CD4-positive, alpha-beta T cell (primary cell): ENCODE results near the gene HYAL1. TPM values are rescaled to one million over a fixed set of nuclear protein-coding genes. Genes with fewer than 3 reads are reported as not detected.
"Not testable (repeated sequence)": the region's sequence is repeated elsewhere in the genome, so short reads cannot be mapped to it uniquely, and the experiment has no call there.

ENCODE experiments used
- ATAC-seq: fragments of 200-7000 bp; cut with Tn5 transposase; one replicate; pipeline ENCODE4 v1.10.0; 2022; ENCODE audit warnings: mild to moderate bottlenecking; ENCODE audit not compliant: poor library complexity
- CTCF ChIA-PET: fragments of 350-600 bp; sonication (Branson Sonifier 250); formaldehyde crosslinking; loops from one replicate; lab custom pipeline; 2021; ENCODE audit warnings: antibody characterized with exemption, inconsistent platforms; lab: Charles Lee
- POLR2A ChIA-PET: fragments of 350-600 bp; sonication (Branson Sonifier 250); formaldehyde crosslinking; loops from one replicate; lab custom pipeline; 2021; ENCODE audit warnings: antibody characterized with exemption, inconsistent platforms; lab: Charles Lee
- DNase-seq, 14 experiments: peaks; one replicate each; pipeline ENCODE4 v3.0.0-alpha.2; 2013 to 2020; ENCODE audit warnings: mixed read lengths in 2 of 14
- H3K27ac ChIP-seq, 2 donors: one replicate each; pipeline versions ENCODE4 v1.5.1 to v1.7.0; 2013; ENCODE audit warnings: low read length in 2 of 2, low read depth in 1 of 2, mild to moderate bottlenecking in 1 of 2
- H3K27me3 ChIP-seq, 2 experiments: 1 replicate in 1 of 2; 2 replicates in 1 of 2; pipeline versions ENCODE4 v1.6.1 to v1.7.0; 2013; ENCODE audit warnings: low read length in 2 of 2, control low read depth in 1 of 2, mild to moderate bottlenecking in 1 of 2, moderate library complexity in 1 of 2; ENCODE audit not compliant: insufficient read depth in 2 of 2, control insufficient read depth in 1 of 2
- H3K36me3 ChIP-seq: one replicate; pipeline ENCODE4 v1.6.1; 2013; ENCODE audit warnings: low read length, control low read depth; ENCODE audit not compliant: insufficient read depth
- H3K4me1 ChIP-seq: one replicate; pipeline ENCODE4 v1.6.1; 2013; ENCODE audit warnings: low read length, control low read depth; ENCODE audit not compliant: insufficient read depth
- H3K4me3 ChIP-seq: one replicate; pipeline ENCODE4 v1.5.1; 2013; ENCODE audit warnings: mild to moderate bottlenecking, low read length, moderate library complexity
- H3K9me3 ChIP-seq, 2 experiments: 1 replicate in 1 of 2; 2 replicates in 1 of 2; pipeline versions ENCODE4 v1.6.1 to v1.7.0; 2013; ENCODE audit warnings: low read length in 2 of 2, mild to moderate bottlenecking in 2 of 2, control low read depth in 1 of 2, moderate library complexity in 1 of 2; ENCODE audit not compliant: control insufficient read depth in 1 of 2, insufficient read depth in 1 of 2
- H3K27ac Mint-ChIP-seq: one replicate; pipeline ENCODE4 v1.8.0; 2020; ENCODE audit warnings: mixed read lengths
- H3K27me3 Mint-ChIP-seq: one replicate; pipeline ENCODE4 v1.8.0; 2021; ENCODE audit warnings: mixed read lengths
- H3K36me3 Mint-ChIP-seq: one replicate; pipeline ENCODE4 v1.8.0; 2021; ENCODE audit warnings: low read depth, mixed read lengths
- H3K4me1 Mint-ChIP-seq: one replicate; pipeline ENCODE4 v1.8.0; 2021; ENCODE audit warnings: low read depth, mixed read lengths
- H3K4me3 Mint-ChIP-seq: one replicate; pipeline ENCODE4 v1.8.0; 2020; ENCODE audit warnings: mild to moderate bottlenecking, mixed read lengths
- H3K9me3 Mint-ChIP-seq: one replicate; pipeline ENCODE4 v1.8.0; 2020; ENCODE audit warnings: mixed read lengths
- CTCF ChIP-seq: fragments of 200-600 bp; IDR thresholded peaks from one replicate; pipeline ENCODE4 v1.8.0; 2022; ENCODE audit warnings: antibody characterized with exemption, mild to moderate bottlenecking
- intact Hi-C, 2 experiments: fragments of 100-400 bp; cut with DNase I in 1 of 2; cut with micrococcal nuclease in 1 of 2; formaldehyde crosslinking; loops; one replicate each; pipeline versions ENCODE4 v1.15.1 to v1.9.0; 2023 to 2025; cut with DNase I, micrococcal nuclease
- total RNA-seq, 174 experiments: library from RNA in 2 of 174; stranded (reverse) in 2 of 174; gene quantifications; one replicate each; pipeline ENCODE4 v1.2.3 and lab custom pipeline; 2021 to 2026

Gene HYAL1
- total RNA-seq, 2 experiments from 2014 or later: 0.38 TPM; not detected in 1

- ChIA-PET POLR2A (interaction anchor here (0.9 kb wide), 1 partner anchor 28 kb away, joined by 3 read pairs; no protein-coding TSS in a partner anchor), CTCF (interaction anchor here (1.2 to 2.6 kb wide), 5 partner anchors 9 to 80 kb away, joined by 3 to 11 read pairs (median 4); no protein-coding TSS in a partner anchor)
- Histone ChIP-seq H3K36me3 (no peaks in the 10 kb centered on the region), H3K9me3 (peaks cover 0 to 17% of the 10 kb centered on the region in 2 experiments), H3K27me3 (peaks cover 37 to 45% of the 10 kb centered on the region in 2 experiments), H3K27ac (no peak overlapping the region), H3K4me1 (peaks cover 40% of the 10 kb centered on the region), H3K4me3 (no peak overlapping the region)
- Mint-ChIP-seq H3K27me3 (peaks cover 50% of the 10 kb centered on the region), H3K27ac (no peak overlapping the region), H3K4me3 (no peak overlapping the region), H3K9me3 (no peaks in the 10 kb centered on the region), H3K4me1 (peaks cover 30% of the 10 kb centered on the region), H3K36me3 (no peaks in the 10 kb centered on the region)
- intact Hi-C loops: loop anchor here (1.0 to 10.0 kb wide), 3 partner anchors 50 to 270 kb away; no protein-coding TSS in a partner anchor
- DNase-seq (peak; percentile 36 to 87 (median 66)), ATAC-seq (peak; percentile 62)
- TF ChIP-seq CTCF: peak; percentile 75
These were observed 28.8 kb downstream of the HYAL1 start for GRCh38 chr3:50274371-50275104.

- Histone ChIP-seq H3K27me3 (peaks cover 35 to 45% of the 10 kb centered on the region in 2 experiments), H3K4me1 (peaks cover 40% of the 10 kb centered on the region), H3K9me3 (peaks cover 0 to 17% of the 10 kb centered on the region in 2 experiments), H3K4me3 (no peak overlapping the region), H3K36me3 (no peaks in the 10 kb centered on the region), H3K27ac (no peak overlapping the region)
- DNase-seq (no peak), ATAC-seq (no peak)
- ChIA-PET CTCF (no interaction called here), POLR2A (no interaction called here)
- no peak for TF ChIP-seq CTCF
- Mint-ChIP-seq H3K27ac (no peak overlapping the region), H3K4me3 (no peak overlapping the region), H3K27me3 (peaks cover 52% of the 10 kb centered on the region), H3K4me1 (peaks cover 30% of the 10 kb centered on the region), H3K9me3 (no peaks in the 10 kb centered on the region), H3K36me3 (no peaks in the 10 kb centered on the region)
- intact Hi-C loops: loop anchor here (1.0 to 10.0 kb wide), 7 partner anchors 27 to 271 kb away; no protein-coding TSS in a partner anchor
These were observed 29.7 kb downstream of the HYAL1 start for GRCh38 chr3:50273689-50274065.

- Mint-ChIP-seq H3K4me3 (peak overlapping the region; percentile 48), H3K4me1 (peaks cover 30% of the 10 kb centered on the region), H3K27ac (no peak overlapping the region), H3K9me3 (no peaks in the 10 kb centered on the region), H3K36me3 (no peaks in the 10 kb centered on the region), H3K27me3 (peaks cover 52% of the 10 kb centered on the region)
- H3K9me3 ChIP-seq: peaks cover 0 to 17% of the 10 kb centered on the region in 2 experiments
- peaks cover 35 to 45% of the 10 kb centered on the region in 2 experiments for H3K27me3 ChIP-seq
- no peaks in the 10 kb centered on the region for H3K36me3 ChIP-seq
- ChIA-PET POLR2A (no interaction called here), CTCF (interaction anchor here (0.9 kb wide), 1 partner anchor 78 kb away, joined by 3 read pairs; no protein-coding TSS in a partner anchor)
- no peak overlapping the region for H3K27ac ChIP-seq
- intact Hi-C loops: loop anchor here (1.0 to 10.0 kb wide), 6 partner anchors 26 to 272 kb away; no protein-coding TSS in a partner anchor
- H3K4me1 ChIP-seq: peaks cover 40% of the 10 kb centered on the region
- ATAC-seq (peak; percentile 78), DNase-seq (peak; percentile 70 to 92 (median 84))
- peak; percentile 92 for TF ChIP-seq CTCF
- peak overlapping the region; percentile 6 for H3K4me3 ChIP-seq
These were observed 30.3 kb downstream of the HYAL1 start for GRCh38 chr3:50272911-50273688.

GRCh38 chr3:50272538-50272910 is 30.9 kb downstream of the HYAL1 start:
- H3K4me3 Mint-ChIP-seq, H3K27ac Mint-ChIP-seq, H3K36me3 ChIP-seq, H3K27ac ChIP-seq, ATAC-seq, DNase-seq, H3K4me3 ChIP-seq, POLR2A ChIA-PET, H3K36me3 Mint-ChIP-seq, H3K9me3 Mint-ChIP-seq: not testable (repeated sequence)
- Histone ChIP-seq H3K9me3 (peaks cover 0 to 17% of the 10 kb centered on the region in 2 experiments), H3K27me3 (peaks cover 35 to 41% of the 10 kb centered on the region in 2 experiments), H3K4me1 (peaks cover 40% of the 10 kb centered on the region)
- CTCF ChIA-PET: interaction anchor here (0.9 to 1.4 kb wide), 2 partner anchors 45 to 78 kb away, joined by 3 to 4 read pairs; no protein-coding TSS in a partner anchor
- Mint-ChIP-seq H3K27me3 (peaks cover 48% of the 10 kb centered on the region), H3K4me1 (peaks cover 30% of the 10 kb centered on the region)
- intact Hi-C loops: loop anchor here (2.0 to 10.0 kb wide), 2 partner anchors 26 to 272 kb away; no protein-coding TSS in a partner anchor
